GM04504 (cell line): Measurements from ENCODE around the gene GYPB.
"Not testable (repeated sequence)": the region's sequence is repeated elsewhere in the genome, so short reads cannot be mapped to it uniquely, and the experiment has no call there.

ENCODE experiments used
- DNase-seq: peaks from one replicate; pipeline ENCODE4 v3.0.0-alpha.2; 2012; ENCODE audit warnings: low read depth

GYPB gene

DNA sequence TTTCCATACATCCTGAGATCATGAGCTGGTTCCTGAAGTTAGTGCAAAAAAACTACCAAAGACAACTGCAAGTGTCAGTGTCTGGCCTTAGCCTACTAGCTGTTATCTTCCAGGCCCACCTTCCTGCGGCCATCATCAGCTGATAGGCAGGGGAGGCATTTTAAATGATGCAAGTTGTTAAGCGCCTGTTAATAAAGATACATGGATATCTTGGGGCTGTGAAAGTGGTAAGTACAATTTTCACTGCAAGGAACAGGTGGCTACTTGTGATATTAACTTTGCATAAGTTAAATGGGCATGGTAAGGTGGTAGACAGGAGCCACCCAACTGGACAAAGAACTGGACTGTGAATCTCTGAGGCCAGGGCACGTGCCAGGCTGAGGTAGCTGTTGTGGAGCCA lies at the start of gene GYPB:
TSS of gene GYPB (minus strand) at position 104 of the 400 bp plus-strand sequence. CDS start at position 11, 93 bp downstream.
- not testable (repeated sequence) for DNase-seq

DNA sequence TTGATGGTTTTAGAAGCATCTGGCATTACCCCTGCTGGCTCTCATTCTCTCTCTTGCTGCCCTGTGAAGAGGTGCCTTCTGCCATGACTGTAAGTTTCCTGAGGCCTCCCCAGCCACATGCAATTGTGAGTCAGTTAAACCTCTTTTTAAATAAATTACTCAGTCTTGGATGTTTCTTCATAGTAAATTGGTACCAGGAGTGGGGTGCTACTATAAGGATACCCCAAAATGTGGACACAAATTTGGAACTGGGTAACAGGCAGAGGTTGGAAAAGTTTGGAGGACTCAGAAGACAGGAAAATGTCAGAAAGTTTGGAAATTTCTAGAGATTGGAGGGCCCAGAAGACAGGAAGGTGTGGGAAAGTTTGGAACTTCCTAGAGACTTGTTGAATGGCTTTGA lies 42.4 kb upstream of the GYPB start:
- not testable (repeated sequence) for DNase-seq

DNA sequence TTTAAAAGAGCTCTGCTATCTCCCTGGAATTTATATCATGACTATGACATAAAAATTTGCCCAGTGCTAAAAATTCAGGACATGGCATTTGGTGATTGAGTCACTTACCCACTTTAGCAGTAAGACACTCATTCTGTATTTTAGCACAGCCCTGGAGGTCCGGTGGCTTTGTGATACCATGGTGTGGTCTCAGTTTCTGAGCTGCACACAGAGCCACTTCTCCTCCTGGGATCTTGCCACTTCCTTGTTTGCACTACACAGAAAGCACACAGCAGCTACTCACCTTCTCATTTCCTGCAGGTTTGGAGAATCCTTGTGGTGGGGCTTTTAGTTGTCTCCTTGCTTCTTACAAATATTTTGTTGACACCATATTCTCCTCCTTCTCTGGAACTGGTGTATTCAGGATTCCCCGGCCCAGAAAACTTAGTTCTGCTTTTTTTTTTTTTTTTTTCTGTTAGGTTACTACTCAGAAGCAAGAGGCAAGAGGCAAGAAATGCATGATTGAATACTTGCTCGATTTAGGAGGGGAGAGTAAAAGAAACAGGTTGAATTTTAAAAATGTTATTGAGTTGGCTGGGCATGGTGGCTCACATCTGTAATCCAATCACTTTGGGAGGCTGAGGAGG lies 41.2 kb upstream of the GYPB start:
- DNase-seq = not testable (repeated sequence)

DNA sequence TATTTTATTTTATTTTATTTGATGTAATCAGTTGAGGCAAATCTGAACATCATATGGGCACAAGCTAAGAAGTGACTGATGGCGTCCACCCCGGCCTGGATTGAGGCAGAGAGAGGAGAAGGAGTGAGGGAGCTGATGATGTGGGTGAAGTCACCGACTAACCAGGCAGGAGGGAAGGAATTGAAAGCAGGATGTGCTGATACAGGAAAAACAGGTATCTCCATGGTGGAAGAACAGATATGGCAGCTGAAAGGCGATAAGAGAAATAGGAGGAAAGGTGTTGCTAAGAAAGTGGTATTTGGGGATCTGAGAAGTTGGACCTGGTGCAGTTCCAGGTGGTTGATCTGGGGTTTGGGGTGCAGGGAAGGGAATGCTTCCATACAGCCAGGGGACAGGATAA lies 37.6 kb upstream of the GYPB start:
- DNase-seq = no peak

DNA sequence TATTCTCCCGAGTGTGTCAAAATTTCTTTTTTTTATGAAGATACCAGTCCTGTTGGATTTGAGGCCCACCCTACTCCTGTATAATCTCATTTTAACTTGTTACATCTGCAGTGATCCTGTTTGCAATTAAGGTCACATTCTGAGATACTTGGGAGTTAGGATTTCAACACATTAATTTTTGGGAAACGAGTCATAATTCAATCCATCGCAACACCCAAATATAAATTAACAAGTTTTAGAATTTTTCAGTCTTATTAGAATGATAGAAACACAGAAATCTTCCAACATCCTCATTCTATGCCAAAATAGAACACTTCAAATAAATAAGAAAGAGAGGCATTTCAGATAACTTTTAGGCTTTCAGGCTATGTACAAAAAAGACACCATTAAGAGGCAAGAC lies 36.2 kb upstream of the GYPB start:
- DNase-seq = not testable (repeated sequence)

DNA sequence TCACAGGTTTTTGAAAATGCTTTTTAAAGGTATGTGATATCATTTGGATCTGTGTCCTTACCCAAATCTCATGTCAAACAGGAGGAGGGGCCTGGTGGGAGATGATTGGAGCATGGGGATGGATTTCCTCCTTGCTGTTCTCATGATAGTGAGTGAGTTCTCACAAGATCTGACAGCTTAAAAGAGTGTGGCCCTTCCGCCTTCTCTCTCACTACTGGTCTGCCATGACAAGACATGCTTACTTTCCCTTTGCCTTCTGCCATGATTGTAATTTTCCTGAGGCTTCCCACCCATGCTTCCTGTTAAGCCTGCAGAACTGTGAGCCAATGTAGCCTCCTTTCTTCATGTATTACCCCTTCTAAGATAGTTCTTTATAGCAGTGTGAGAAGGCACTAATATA lies 32.3 kb upstream of the GYPB start:
- not testable (repeated sequence) for DNase-seq

DNA sequence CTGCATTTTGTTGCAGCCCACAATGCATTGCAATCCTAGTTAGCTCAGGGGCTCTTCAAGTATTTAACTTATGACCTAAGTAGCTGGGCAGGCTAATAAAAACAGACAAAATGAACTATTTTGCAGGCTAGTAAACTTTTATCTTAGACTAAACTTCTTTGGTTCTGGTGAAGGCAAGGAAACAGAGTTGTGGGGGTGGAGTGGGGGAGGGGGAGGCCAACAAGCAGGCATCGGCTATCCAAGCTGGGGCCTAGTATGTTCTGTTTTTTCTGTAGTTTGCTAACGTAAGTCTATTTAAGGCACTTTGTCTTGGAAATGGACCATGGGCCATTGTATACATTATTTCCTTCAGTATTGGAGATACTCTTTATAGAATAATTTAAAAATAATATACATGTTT lies 31.5 kb upstream of the GYPB start:
- DNase-seq = not testable (repeated sequence)

DNA sequence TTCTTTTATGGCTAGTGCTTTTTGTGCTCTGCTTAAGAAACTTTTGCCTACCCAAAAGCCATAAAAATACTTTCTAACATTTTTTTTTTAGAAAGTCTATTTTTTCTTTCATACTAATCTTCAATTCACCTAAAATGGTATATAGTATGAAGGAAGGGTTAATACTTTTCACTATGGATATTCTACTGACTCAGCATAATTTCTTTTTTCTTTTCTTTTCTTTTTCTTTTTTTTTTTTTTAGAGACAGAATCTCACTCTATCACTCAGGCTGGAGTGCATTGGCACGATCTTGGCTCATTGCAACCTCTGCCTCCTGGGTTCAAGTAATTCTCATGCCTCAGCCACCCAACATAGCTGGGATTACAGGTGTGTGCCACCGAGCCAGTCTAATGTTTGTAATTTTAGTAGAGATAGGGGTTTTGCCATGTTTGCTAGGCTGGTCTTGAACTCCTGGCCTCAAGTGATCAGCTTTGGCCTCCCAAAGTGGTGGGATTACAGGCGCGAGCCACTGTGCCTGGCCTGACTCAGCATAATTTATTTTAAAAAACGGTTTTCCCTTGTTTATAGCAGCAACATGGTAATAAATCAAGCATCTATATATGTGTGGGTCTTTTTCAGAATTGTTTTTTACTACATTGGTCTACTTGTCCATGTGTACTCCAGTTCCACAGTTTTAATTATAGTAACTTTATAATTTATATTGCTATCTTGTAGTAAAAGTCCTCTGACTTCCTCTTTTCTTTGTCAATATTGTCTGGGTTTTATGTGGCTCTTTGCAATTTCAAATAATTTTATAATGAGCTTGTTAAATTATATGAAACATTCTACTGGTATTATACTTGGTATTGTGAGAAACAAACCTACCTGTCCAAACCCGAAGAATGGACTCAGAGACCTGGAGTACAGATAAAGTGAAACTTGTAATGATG lies 30.6 kb upstream of the GYPB start:
- DNase-seq = not testable (repeated sequence)

DNA sequence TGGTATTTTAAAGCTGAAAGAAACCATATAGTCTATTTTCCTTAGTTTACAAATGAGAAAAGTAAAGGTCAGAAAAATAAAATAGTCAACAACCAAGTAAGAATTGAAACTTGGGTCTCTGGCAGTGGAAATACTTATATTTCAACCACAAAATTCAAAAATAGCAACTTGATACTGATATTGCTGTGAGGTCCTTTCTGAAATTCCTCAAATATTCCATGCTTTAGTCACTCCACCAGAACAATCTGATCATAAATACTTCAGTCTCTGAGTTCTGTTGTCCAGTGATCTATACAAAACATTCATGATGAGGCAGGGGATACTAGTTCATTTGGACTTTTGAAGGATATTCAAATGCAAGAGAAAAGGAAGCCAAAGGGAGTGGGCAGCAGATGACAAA lies 25.8 kb upstream of the GYPB start:
- DNase-seq = not testable (repeated sequence)

DNA sequence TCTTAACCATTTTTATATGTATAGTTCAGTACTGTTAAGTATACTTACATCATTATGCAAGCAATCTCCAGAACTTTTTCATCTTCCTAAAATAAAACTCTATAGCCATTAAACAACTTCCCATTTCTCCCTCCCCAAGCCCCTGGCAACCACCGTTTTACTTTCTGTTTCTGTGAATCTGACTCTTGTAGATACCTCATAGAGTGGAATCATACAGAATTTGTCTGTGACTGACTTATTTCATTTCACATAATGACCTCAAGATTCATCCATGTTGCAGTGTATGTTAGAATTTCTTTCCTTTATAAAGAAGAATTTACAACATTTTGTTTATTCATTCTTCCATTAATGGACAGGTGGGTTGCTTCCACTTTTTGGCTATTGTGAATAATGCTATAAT lies 13.4 kb upstream of the GYPB start:
- not testable (repeated sequence) for DNase-seq

DNA sequence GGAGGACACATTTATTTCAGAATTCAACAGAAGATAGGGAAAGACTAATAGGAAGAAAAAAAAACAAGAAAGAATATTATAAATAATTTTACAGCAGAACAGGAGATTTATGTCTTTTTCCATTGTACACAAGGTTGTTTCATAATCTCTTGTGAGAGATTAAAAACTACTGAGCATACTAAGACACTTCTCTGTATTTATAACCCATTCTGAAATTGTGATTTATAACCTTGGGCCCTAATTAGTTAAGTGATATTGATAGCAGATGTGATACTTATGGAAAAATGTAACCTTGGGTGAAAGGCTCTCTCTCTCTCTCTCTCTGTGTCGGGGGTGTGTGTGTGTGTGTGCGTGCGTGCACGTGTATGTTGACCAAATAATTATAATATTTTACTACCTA lies 12.7 kb upstream of the GYPB start:
- not testable (repeated sequence) for DNase-seq

DNA sequence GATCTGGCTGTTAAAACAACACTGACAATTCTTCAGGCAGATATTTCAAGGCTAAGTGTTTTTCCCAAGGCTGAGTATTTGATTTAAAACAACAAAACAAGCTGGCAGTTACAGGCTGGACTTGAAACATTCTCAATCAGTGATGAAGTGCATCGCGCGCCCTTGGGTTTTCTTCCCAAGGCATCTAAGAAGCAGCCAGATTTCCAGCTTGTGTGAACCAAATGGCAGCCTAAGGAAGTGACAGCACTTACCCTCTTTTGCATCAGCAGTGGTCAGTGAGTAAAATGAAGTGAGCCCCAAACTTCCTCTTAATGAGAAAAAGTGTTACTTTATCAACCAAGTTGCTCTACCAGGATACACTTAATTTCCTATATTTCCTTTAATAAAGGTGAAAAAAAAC lies 12.2 kb upstream of the GYPB start:
- not testable (repeated sequence) for DNase-seq

DNA sequence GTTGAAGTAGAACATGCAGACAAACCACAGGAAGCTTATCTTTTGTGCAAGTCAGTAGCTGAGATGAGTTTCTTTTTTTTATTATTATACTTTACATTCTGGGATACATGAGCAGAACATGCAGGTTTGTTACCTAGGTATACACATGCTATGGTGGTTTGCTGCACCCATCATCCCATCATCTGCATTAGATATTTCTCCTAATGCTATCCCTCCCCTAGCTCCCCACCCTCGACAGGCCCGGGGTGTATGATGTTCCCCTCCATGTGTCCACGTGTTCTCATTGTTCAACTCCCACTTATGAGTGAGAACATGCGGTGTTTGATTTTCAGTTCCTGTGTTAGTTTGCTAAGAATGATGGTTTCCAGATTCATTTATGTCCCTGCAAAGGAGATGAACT lies 11.5 kb upstream of the GYPB start:
- DNase-seq = not testable (repeated sequence)

DNA sequence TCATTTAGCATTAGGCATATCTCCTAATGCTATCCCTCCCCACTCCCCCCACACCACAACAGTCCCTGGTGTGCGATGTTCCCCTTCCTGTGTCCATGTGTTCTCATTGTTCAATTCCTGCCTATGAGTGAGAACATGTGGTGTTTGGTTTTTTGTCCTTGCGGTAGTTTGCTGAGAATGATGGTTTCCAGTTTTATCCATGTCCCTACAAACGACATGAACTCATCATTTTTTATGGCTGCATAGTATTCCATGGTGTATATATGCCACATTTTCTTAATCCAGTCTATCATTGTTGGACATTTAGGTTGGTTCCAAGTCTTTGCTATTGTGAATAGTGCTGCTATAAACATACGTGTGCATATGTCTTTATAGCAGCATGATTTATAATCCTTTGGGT lies 7.5 kb upstream of the GYPB start:
- not testable (repeated sequence) for DNase-seq

DNA sequence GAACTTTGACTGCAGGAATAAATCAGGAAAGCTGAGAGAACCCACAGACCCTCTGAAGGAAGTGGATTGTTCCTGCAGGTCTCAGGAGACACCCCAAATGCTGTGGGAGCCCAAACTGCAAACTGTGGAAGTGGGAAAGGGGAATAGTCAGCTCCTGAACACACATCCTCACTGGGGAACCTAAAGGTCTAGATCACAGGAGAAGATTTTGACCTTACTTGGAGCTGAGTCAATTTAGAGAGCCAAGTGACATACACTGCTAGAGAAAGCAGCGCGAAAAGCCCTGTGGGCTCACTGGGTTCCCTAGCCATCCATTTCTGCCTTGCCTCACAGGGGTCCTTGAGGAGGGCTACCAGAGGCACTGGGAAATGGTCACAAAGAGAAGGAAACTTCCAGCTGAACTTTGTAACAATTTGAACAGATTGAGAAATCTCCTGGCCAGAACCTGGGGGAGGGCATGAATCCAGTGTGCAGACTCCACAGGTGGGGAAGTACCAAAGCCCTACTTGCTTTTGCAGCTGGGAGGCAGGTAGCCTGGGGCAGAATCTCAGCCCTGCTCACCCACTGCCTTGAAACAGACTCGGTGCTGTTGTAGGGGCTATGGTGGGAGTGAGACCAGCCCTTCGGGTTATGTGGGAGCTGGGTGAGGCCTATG lies 5.3 kb upstream of the GYPB start:
- DNase-seq = not testable (repeated sequence)

DNA sequence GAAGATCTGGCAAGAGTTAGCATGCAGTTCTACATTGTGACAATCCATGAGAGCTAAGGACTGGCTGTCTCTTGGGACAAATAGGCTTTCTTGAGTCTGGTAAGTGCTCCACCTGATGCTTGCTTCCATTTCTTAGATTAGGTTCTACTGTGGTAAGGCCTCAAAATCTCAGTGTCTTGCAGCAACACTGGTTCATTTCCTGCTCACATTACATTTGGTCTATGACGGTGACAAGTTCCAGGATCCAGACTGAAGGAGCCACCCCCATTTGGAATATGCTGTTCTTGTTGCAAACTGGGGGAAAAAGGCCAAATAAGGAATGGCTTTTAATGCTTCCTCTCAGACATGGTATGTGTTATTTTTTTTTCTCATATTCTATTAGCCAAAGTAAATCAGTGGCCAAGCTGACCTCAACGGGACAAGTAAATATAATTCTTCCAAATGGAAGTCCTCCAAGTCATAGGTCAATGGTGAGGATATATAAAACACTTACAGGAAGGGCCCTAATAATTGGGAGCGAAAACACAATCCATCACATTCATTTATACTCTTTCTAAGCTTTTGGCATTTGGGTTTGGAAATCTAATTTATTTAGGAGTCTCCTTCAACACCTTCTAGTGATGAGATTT lies 3.7 kb upstream of the GYPB start:
- not testable (repeated sequence) for DNase-seq

DNA sequence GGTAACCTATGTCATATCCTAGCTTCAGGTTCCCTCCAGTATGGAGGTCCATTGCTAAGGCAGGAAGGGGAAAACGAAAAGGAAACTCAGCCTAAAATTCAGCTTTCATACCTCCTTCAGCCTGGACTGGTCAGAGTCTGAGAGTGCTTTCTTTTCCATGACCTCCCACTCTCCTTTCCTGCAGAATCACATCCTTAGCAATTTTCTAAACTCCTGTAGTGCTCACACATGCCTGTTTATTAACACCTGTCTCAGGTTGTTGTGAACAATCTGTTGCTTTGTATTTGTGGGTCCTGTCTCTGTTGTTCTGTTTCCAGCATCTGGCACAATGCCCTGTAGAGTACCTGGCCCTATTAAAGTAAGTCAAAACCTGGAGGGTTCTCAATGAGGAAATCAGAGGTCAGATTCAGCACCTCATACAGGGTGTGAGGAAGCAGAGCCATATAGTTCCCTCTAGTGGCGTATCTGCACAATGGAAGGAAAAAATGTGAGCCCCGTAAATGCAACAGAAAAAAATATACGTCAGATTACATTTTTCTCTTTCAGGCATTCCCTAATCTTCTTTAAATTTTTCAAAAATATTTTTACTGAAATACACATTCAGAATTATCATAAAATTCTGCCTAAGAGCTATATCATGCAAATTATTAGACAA lies 2.3 kb upstream of the GYPB start:
- not testable (repeated sequence) for DNase-seq

DNA sequence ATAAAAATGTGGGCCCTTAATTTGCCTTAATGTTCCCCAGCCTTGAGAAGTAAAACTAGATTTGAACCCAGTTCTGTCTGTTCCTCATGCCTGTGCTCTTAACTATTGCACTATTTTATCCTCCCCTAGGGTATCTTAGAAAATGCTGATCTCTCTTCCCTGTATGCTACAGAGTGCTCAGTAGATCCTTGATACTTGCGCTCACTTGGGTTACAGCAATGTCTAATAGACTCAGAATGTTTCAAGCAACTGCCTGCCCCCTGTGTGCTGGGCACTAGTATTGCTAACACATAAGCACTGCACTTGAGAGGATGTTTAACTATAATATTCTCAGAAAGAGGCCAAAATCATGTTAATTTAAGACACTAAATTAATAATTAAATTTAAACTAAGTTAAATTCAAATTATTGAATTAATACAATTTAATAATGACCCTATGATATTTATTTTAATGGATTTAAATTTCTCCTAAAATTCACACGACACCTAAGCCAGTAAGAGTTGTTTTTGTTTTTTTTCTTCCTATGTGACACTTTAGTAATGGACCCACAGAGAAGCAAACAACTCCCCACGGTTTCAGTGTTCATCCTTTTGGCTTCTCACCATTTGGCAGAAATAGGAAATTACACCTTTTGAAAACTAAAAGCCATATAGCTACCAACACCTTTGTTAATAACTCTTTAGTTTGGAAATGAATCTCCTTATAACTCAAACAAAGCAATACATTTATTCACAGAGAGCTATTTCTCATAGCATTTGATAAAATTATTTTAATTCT lies 768 bp downstream of the GYPB start:
- not testable (repeated sequence) for DNase-seq

DNA sequence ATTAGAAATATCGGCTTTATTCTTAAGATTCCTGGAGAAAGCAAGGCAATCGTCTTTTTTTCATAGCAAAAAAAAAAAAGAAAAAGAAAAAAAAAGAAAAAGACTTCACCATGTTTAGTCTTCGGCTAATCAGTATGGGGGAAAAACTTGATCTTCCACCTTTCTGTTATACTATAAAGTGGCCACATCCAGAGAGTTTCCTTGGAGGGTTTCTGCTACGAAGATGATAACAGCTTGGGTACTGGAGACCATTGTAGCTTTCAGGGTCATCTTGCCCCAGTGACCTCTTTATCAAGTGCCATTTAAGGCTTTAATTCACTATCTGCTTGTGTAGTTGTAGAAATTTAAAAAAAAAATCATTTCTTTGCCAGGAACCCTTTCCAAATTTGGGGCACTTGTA lies 1.9 kb downstream of the GYPB start:
- DNase-seq = not testable (repeated sequence)

DNA sequence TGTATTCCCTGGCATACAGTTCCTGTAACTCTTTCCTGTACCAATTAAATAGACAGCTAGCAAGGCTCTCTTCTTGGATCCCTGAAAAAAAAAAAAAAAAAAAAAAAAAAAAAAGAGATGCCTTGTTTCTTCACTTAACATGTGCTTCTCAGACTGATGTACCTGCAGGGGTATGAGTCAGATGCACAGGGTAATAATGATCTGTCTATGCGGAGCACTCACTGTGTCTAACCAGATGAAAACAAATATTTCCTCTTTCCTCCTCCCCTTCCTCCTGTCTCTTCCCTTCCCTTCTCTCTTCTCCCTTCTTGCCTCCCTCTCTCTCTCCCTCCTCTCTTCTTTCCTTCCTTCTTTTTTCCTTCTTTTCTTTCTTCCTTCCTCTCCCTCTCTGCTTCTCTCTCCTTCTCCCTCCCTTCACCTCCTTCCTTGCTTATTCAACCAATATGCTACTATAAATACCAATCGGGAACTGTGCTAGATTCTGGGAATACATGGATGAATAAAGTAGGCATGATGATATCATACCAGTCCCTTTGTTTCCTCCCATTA lies 3.0 kb downstream of the GYPB start:
- DNase-seq = not testable (repeated sequence)

DNA sequence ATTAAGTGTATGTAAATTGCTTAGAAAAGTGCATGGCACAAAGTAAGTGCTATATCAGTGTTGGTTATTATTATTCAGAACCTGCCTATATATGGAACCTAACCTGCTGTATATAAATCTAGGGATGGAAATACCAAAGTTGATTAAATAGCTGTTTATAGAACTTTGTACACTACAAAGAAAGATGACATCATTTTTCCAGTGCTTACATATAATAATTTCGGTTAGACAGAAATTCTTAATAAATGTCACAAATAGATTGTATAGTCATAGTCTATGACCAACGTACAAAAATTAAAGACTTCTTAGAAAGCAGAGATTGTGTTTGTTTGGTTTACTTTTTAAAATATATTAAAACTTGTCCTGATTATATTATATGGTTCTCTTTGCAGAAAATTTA lies 4.4 kb downstream of the GYPB start:
- no peak for DNase-seq
